ENCODE measurements around the gene PSME2.

PSME2 gene

DNA sequence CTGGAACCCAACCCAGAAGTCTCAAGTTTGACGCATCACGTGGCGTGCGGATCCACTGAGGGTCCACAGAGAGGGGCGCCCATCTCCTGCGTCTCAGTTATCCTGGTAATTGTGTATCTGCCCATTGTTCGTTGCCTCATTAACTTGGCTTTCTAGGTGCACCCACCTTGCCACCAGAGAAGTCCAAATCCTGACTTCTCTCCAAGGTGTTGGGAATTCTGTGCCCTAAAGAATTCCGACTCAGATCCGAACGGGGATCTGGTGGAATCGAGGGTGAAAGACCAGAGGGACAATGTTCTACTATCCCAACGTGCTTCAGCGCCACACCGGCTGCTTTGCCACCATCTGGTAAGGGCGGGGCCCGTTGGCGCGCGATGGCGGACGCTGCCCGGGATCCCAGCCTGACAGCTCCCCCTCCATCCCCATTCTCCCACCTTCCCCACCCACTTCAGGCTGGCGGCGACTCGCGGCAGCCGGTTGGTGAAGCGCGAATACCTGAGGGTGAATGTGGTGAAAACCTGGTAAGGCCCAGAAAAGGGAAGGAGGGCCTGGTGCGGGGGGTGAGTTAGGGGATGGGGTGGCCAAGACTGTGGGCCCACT lies 26.0 kb upstream of the PSME2 start:
- TF ChIP-seq, protein P1, sequence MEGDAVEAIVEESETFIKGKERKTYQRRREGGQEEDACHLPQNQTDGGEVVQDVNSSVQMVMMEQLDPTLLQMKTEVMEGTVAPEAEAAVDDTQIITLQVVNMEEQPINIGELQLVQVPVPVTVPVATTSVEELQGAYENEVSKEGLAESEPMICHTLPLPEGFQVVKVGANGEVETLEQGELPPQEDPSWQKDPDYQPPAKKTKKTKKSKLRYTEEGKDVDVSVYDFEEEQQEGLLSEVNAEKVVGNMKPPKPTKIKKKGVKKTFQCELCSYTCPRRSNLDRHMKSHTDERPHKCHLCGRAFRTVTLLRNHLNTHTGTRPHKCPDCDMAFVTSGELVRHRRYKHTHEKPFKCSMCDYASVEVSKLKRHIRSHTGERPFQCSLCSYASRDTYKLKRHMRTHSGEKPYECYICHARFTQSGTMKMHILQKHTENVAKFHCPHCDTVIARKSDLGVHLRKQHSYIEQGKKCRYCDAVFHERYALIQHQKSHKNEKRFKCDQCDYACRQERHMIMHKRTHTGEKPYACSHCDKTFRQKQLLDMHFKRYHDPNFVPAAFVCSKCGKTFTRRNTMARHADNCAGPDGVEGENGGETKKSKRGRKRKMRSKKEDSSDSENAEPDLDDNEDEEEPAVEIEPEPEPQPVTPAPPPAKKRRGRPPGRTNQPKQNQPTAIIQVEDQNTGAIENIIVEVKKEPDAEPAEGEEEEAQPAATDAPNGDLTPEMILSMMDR (conservative IDR thresholded peaks at IDR 0.05; ENCODE audit: low read depth, low read length): no peak
- no peak for DNase-seq (ENCODE audit: low read depth)
- H3K4me3 ChIP-seq (ENCODE audit: low read length): peak overlapping the region; percentile 96

DNA sequence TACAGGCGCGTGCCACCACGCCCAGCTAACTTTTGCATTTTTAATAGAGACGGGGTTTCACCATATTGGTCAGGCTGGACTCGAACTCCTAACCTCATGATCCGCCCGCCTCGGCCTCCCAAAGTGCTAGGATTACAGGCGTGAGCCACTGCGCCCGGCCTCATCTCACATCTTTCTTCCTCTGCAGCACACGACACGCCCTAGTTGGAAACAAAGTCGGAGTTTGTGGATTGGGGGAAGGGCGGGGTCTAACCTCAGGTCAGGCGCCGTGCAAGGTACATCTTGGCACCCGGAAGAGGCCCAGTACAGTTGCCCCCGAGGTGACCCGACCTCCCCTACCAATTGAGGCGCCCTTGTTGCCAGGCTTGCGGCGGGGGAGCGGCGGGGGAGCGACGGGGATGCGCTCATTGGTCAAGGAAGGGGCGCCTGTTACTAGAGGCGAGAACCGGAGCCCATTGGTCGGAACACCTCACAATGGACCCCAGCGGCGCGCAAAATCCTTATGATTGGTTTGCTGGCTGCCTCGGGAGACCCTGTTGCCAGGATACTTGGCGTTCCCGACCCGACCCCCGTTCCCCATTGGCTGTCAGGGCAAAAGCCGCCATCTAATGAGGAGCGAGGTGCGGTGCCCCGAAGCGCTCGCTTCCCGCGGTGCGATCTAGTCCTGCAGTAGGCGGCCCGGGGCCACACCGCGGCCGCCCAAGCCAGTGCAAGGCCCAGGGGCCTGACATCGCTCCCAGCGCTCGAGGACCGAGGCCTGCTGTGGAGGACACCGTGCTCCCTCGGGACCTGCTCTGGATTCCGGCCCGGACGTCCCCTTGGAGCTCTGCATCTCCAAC lies 25.2 kb upstream of the PSME2 start, which contains the start of gene REC8:
REC8 (plus strand) TSS at position 659 of the 839 bp plus-strand sequence. CDS start 473 bp downstream, outside the sequence.
- peak within 1 kb of the TSS; percentile 96 for H3K4me3 ChIP-seq (ENCODE audit: low read length)
- TF ChIP-seq, protein P1 (conservative IDR thresholded peaks at IDR 0.05; ENCODE audit: low read depth, low read length): no peak
- peak; percentile 99 for DNase-seq (ENCODE audit: low read depth)

DNA sequence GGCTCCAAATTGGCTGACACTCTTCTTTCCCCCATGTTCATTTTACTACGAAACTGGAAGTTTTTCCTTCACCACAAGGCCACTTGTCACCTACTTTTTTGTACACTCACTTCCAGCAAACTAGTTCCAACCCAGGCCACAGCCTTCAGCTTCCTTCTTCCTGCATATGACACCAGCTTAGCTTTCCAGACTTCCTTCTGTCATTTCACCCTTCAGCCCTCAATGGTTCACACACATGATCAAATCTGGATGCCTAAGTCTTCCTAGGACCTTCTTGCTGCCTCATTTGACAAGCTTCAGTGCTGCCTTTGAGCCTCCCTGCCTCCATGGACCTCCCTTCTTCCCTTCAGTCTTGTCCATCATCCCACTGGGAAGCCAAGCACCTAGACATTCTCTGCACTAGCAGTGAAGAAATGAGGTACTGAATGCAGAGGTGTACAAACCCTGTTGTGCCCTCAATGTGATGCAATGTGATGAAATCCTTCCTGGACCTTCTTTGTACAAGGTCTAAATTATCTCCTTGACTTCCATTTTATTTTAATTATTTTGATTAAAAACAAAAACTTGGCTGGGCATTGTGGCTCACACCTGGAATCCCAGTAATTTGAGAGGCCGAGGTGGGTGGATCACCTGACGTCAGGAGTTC lies 21.2 kb upstream of the PSME2 start:
- no peak overlapping the region for H3K4me3 ChIP-seq (ENCODE audit: low read length)
- TF ChIP-seq, protein P1 (conservative IDR thresholded peaks at IDR 0.05; ENCODE audit: low read depth, low read length): no peak
- no peak for DNase-seq (ENCODE audit: low read depth)

DNA sequence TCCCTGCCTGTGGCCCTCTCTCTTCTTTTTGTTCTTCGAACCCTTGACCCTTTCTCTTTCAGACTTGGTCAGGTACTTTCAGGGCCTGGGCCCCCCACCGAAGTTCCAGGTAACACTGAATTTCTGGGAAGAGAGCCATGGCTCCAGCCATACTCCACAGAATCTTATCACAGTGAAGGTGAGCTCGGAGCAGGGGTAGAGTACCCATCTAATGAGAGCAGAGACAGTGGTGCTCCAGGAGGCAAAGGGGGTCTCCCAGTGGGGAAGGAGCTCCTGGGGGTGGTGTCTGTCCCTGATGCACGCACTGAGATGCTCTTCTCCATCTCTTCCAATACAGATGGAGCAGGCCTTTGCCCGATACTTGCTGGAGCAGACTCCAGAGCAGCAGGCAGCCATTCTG lies 19.4 kb upstream of the PSME2 start:
- TF ChIP-seq, protein P1 (conservative IDR thresholded peaks at IDR 0.05; ENCODE audit: low read depth, low read length): no peak
- DNase-seq (ENCODE audit: low read depth): no peak

DNA sequence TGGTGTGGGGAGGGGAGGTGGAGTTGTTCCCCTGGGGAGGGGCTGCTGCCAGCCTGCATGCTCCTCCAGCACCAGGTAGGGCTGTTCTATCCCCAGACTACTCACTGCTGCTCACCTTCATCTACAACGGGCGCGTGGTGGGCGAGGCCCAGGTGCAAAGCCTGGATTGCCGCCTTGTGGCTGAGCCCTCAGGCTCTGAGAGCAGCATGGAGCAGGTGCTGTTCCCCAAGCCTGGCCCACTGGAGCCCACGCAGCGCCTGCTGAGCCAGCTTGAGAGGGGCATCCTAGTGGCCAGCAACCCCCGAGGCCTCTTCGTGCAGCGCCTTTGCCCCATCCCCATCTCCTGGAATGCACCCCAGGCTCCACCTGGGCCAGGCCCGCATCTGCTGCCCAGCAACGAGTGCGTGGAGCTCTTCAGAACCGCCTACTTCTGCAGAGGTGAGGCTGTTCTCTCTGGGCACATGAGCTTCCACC lies 18.1 kb upstream of the PSME2 start:
- DNase-seq (ENCODE audit: low read depth): no peak
- TF ChIP-seq, protein P1 (conservative IDR thresholded peaks at IDR 0.05; ENCODE audit: low read depth, low read length): no peak
- H3K4me3 ChIP-seq (ENCODE audit: low read length): no peak overlapping the region

More for the DNA sequence above, 19.4 kb upstream of the PSME2 start:
- no peak overlapping the region for H3K4me3 ChIP-seq (ENCODE audit: low read length)

DNA sequence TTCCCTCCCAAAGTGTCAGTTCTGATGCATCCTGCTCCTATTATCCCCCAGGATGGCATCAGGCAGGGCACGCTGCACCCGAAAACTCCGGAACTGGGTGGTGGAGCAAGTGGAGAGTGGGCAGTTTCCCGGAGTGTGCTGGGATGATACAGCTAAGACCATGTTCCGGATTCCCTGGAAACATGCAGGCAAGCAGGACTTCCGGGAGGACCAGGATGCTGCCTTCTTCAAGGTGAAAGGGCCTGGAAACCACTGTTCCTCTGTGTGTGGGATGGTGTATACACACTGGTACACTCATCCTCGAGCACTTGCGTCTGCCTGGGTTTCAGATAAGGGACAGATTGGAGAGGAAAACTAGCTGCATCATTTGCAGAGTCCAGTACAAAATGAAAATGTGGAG lies 15.7 kb upstream of the PSME2 start:
- peak overlapping the region; percentile 88 for H3K4me3 ChIP-seq (ENCODE audit: low read length)
- DNase-seq (ENCODE audit: low read depth): no peak

More for the DNA sequence above, 15.7 kb upstream of the PSME2 start:
- TF ChIP-seq, protein P1 (conservative IDR thresholded peaks at IDR 0.05; ENCODE audit: low read depth, low read length): no peak
